Upper lobe of left lung (tissue), 6 donors: ENCODE data around the gene BICDL2. TPM values are rescaled to one million over a fixed set of nuclear protein-coding genes. Genes with fewer than 3 reads are reported as not detected.

Experiments used
- ATAC-seq, 2 donors: fragments of 200-7000 bp; cut with Tn5 transposase; one replicate each; pipeline ENCODE4 v1.9.1; 2022; ENCODE audit warnings: mild to moderate bottlenecking in 2 of 2, moderate library complexity in 2 of 2; ENCODE audit not compliant: low FRiP score in 2 of 2
- DNase-seq, 2 donors: peaks; one replicate each; pipeline ENCODE4 v3.0.0-alpha.2; 2019 to 2020
- H3K27ac ChIP-seq, 4 donors: fragments of 200-600 bp; sonication (generic); one replicate each; pipeline ENCODE4 v1.5.1; 2016 to 2019
- H3K27me3 ChIP-seq, 4 donors: fragments of 200-600 bp; sonication (generic); one replicate each; pipeline ENCODE4 v1.5.1; 2017 to 2019
- H3K36me3 ChIP-seq, 4 donors: fragments of 200-600 bp; sonication (generic); one replicate each; pipeline ENCODE4 v1.5.1; 2016 to 2019
- H3K4me1 ChIP-seq, 4 donors: fragments of 200-600 bp; sonication (generic); one replicate each; pipeline ENCODE4 v1.5.1; 2018 to 2019
- H3K4me3 ChIP-seq, 4 donors: fragments of 200-600 bp; sonication (generic); one replicate each; pipeline ENCODE4 v1.5.1; 2017 to 2019; ENCODE audit warnings: mild to moderate bottlenecking in 2 of 4, moderate library complexity in 1 of 4
- H3K9me3 ChIP-seq, 4 donors: fragments of 200-600 bp; sonication (generic); one replicate each; pipeline ENCODE4 v1.5.1; 2018 to 2019
- CTCF ChIP-seq, 6 experiments: fragments of 450-650 bp in 4 of 6; fragments of 200-600 bp in 2 of 6; sonication (generic) in 2 of 6; IDR thresholded peaks; one replicate each; pipeline ENCODE4 v1.5.1; 2016 to 2019; ENCODE audit warnings: antibody characterized with exemption in 6 of 6
- EP300 ChIP-seq, 4 donors: sonication (generic); formaldehyde crosslinking; IDR thresholded peaks; one replicate each; pipeline ENCODE4 v1.5.1; 2017; ENCODE audit warnings: antibody characterized with exemption in 4 of 4, control low read depth in 2 of 4
- POLR2A ChIP-seq, 4 donors: fragments of 450-650 bp; IDR thresholded peaks; one replicate each; pipeline ENCODE4 v1.5.1; 2016 to 2017; ENCODE audit warnings: antibody characterized with exemption in 4 of 4, mild to moderate bottlenecking in 2 of 4
- POLR2AphosphoS5 ChIP-seq, 2 donors: sonication (generic); formaldehyde crosslinking; IDR thresholded peaks; one replicate each; pipeline ENCODE4 v1.5.1; 2017; ENCODE audit warnings: antibody characterized with exemption in 2 of 2
- WGBS, 2 donors: methylation state at CpG; one replicate each; pipeline ENCODE4 v1.1.5; 2017 to 2018; 5-methylcytosine and 5-hydroxymethylcytosine counted together
- total RNA-seq, 6 donors: library from RNA; depleted of rRNA in 4 of 6; stranded (reverse); fragments of >200 nt in 4 of 6; gene quantifications; one replicate each; pipeline versions ENCODE4 v1.1.0 to v1.2.1, GENCODE V29; 2016 to 2021
- donor health status: DM: no; HTN: no; CAD: no; lungs with moderate emphysema.
- donor health status: DM: no; HTN: yes; CAD: no; lungs with severe emphysema.

BICDL2 gene
- total RNA-seq, 6 donors from 2014 or later = 18.5 to 98.5 (median 35.0) TPM

GRCh38 chr16:2987286-2987685 lies 49.5 kb downstream of the BICDL2 start:
- no peaks in the 10 kb centered on the region for H3K36me3 ChIP-seq
- no peak for TF ChIP-seq CTCF (IDR thresholded peaks at IDR 0.05)
- TF ChIP-seq POLR2AphosphoS5 (IDR thresholded peaks at IDR 0.05) = no peak
- no peak for TF ChIP-seq EP300 (IDR thresholded peaks at IDR 0.05)
- TF ChIP-seq POLR2A (IDR thresholded peaks at IDR 0.05) = no peak
- DNase-seq = peak in 1 of 2 donors; percentile 50
- peaks cover 4 to 19% (median 12%) of the 10 kb centered on the region in 4 donors for H3K4me1 ChIP-seq
- H3K9me3 ChIP-seq = no peaks in the 10 kb centered on the region
- no peak overlapping the region for H3K4me3 ChIP-seq
- H3K27me3 ChIP-seq = no peaks in the 10 kb centered on the region
- H3K27ac ChIP-seq = no peak overlapping the region
- ATAC-seq = no peak
- 86% methylated on average over 5 of the region's 9 CpGs; no CpG with 5 or more reads in 1 of the 2 donors for whole genome bisulfite sequencing, 2 donors

GRCh38 chr16:2986623-2987188 lies 50.0 kb downstream of the BICDL2 start:
- WGBS, 2 donors = 83 to 90% methylated on average over 7 to 15 of the region's 17 CpGs
- no peaks in the 10 kb centered on the region for H3K36me3 ChIP-seq
- H3K27me3 ChIP-seq = no peaks in the 10 kb centered on the region
- H3K27ac ChIP-seq = no peak overlapping the region
- peaks cover 4 to 19% (median 12%) of the 10 kb centered on the region in 4 donors for H3K4me1 ChIP-seq
- ATAC-seq = no peak
- H3K4me3 ChIP-seq = no peak overlapping the region
- TF ChIP-seq CTCF (IDR thresholded peaks at IDR 0.05) = no peak
- TF ChIP-seq EP300 (IDR thresholded peaks at IDR 0.05) = no peak
- no peak for TF ChIP-seq POLR2A (IDR thresholded peaks at IDR 0.05)
- TF ChIP-seq POLR2AphosphoS5 (IDR thresholded peaks at IDR 0.05) = no peak
- no peaks in the 10 kb centered on the region for H3K9me3 ChIP-seq
- DNase-seq = peak in 1 of 2 donors; percentile 70

GRCh38 chr16:2985893-2986355 lies 50.8 kb downstream of the BICDL2 start:
- Histone ChIP-seq H3K36me3 (no peaks in the 10 kb centered on the region), H3K27ac (no peak overlapping the region), H3K4me3 (no peak overlapping the region), H3K4me1 (peaks cover 8 to 23% (median 16%) of the 10 kb centered on the region in 4 donors), H3K9me3 (no peaks in the 10 kb centered on the region), H3K27me3 (no peaks in the 10 kb centered on the region)
- WGBS, 2 donors = 83 to 85% methylated on average over 7 to 11 of the region's 15 CpGs
- ATAC-seq (peak in 1 of 2 donors; percentile 1), DNase-seq (peak in 1 of 2 donors; percentile 68)
- no peak for TF ChIP-seq CTCF (IDR thresholded peaks at IDR 0.05)
- TF ChIP-seq POLR2AphosphoS5 (IDR thresholded peaks at IDR 0.05) = no peak
- no peak for TF ChIP-seq POLR2A (IDR thresholded peaks at IDR 0.05)
- no peak for TF ChIP-seq EP300 (IDR thresholded peaks at IDR 0.05)

- no peak for ATAC-seq
- TF ChIP-seq POLR2AphosphoS5 (IDR thresholded peaks at IDR 0.05) (no peak), EP300 (IDR thresholded peaks at IDR 0.05) (no peak), CTCF (IDR thresholded peaks at IDR 0.05) (no peak), POLR2A (IDR thresholded peaks at IDR 0.05) (no peak)
- no peaks in the 10 kb centered on the region for H3K36me3 ChIP-seq
- no peak overlapping the region for H3K4me3 ChIP-seq
- no peaks in the 10 kb centered on the region for H3K9me3 ChIP-seq
- H3K4me1 ChIP-seq = peaks cover 11 to 26% (median 19%) of the 10 kb centered on the region in 4 donors
- WGBS, 2 donors = 92% methylated on average over 7 of the region's 9 CpGs; no CpG with 5 or more reads in 1 of the 2 donors
- H3K27ac ChIP-seq = no peak overlapping the region
- DNase-seq = peak in 1 of 2 donors; percentile 92
- no peaks in the 10 kb centered on the region for H3K27me3 ChIP-seq
Observed at GRCh38 chr16:2985462-2985861, 51.3 kb downstream of the BICDL2 start.

GRCh38 chr16:2983706-2984136 lies 53.0 kb downstream of the BICDL2 start:
- WGBS, 2 donors = 21% methylated on average over 15 to 18 of the region's 42 CpGs
- Histone ChIP-seq H3K4me1 (peaks cover 17 to 36% (median 27%) of the 10 kb centered on the region in 4 donors), H3K27me3 (no peaks in the 10 kb centered on the region), H3K4me3 (peak overlapping the region in 2 of 4 donors; percentile 25 to 27), H3K27ac (no peak overlapping the region), H3K36me3 (no peaks in the 10 kb centered on the region), H3K9me3 (no peaks in the 10 kb centered on the region)
- DNase-seq (peak; percentile 88 to 97), ATAC-seq (peak; percentile 81 to 87)
- TF ChIP-seq CTCF (IDR thresholded peaks at IDR 0.05) (peak; percentile 94 to 98 (median 95)), EP300 (IDR thresholded peaks at IDR 0.05) (no peak)
